Psoas muscle (tissue), 8 donors: ENCODE results near the gene UBN1. TPM values are rescaled to one million over a fixed set of nuclear protein-coding genes. Genes with fewer than 3 reads are reported as not detected.

ENCODE experiments used
- ATAC-seq, 4 donors: fragments of 200-7000 bp; cut with Tn5 transposase; one replicate each; pipeline ENCODE4 v1.9.1; 2020; ENCODE audit warnings: moderate library complexity in 3 of 4, mild to moderate bottlenecking in 2 of 4
- DNase-seq, 2 donors: peaks; one replicate each; pipeline ENCODE4 v3.0.0-alpha.2; 2020
- H3K27ac ChIP-seq: fragments of 200-600 bp; one replicate; pipeline ENCODE4 v1.8.0; 2022
- H3K27me3 ChIP-seq, 3 donors: fragments of 200-600 bp in 1 of 3; one replicate each; pipeline versions ENCODE4 v1.6.1 to v1.8.0; 2013 to 2022; ENCODE audit warnings: low read length in 2 of 3, mild to moderate bottlenecking in 2 of 3, moderate library complexity in 1 of 3; ENCODE audit not compliant: insufficient read depth in 3 of 3
- H3K36me3 ChIP-seq, 2 donors: fragments of 200-600 bp in 1 of 2; one replicate each; pipeline versions ENCODE4 v1.6.1 to v1.8.0; 2013 to 2022; ENCODE audit warnings: low read depth in 1 of 2, mild to moderate bottlenecking in 1 of 2, moderate library complexity in 1 of 2; ENCODE audit not compliant: insufficient read depth in 1 of 2
- H3K4me1 ChIP-seq: fragments of 200-600 bp; one replicate; pipeline ENCODE4 v1.8.0; 2022
- H3K4me3 ChIP-seq: fragments of 200-600 bp; one replicate; pipeline ENCODE4 v1.8.0; 2022; ENCODE audit warnings: mild to moderate bottlenecking
- H3K9me3 ChIP-seq: fragments of 200-600 bp; one replicate; pipeline ENCODE4 v1.8.0; 2022
- CTCF ChIP-seq: fragments of 200-600 bp; IDR thresholded peaks from one replicate; pipeline ENCODE4 v1.8.0; 2022; ENCODE audit warnings: antibody characterized with exemption
- WGBS, 3 donors: extraction: QIAGEN DNeasy Blood & Tissue Kit; methylation state at CpG; one replicate each; pipeline versions ENCODE4 v1.1.6 to v1.1.7; 2013; 5-methylcytosine and 5-hydroxymethylcytosine counted together
- intact Hi-C, 2 donors: fragments of 100-400 bp; cut with DNase I; formaldehyde crosslinking; loops; one replicate each; pipeline versions ENCODE4 v1.11.0 to v1.14.2; 2022
- polyA plus RNA-seq, 3 donors: library from polyadenylated mRNA; stranded (reverse); fragments of 200-250 nt; gene quantifications; one replicate each; pipeline ENCODE4 v1.2.3, GENCODE V29; 2013
- total RNA-seq, 4 donors: library from RNA; stranded (reverse); fragmentation: NEBNext Ultra II Directional in 2 of 4; extraction: Animal tissue kit (Norgen Biotek cat#: 25700) in 2 of 4; gene quantifications; one replicate each; pipeline versions ENCODE4 v1.2.1 to v1.2.4, GENCODE V29; 2021 to 2023
- donor health status: healthy with polysubstance abuse.
- donor health status: DM: no; HTN: no; CAD: no; lungs with moderate emphysema.
- donor health status: Bipolar disorder and iron deficiency.
- donor health status: healthy.
- donor health status: DM: yes; HTN: yes; CAD: no.
- donor health status: DM: no; HTN: no; CAD: no.
- donor health status: DM: no; HTN: no; CAD: no.
- donor health status: DM: yes; HTN: yes; CAD: no.

Gene UBN1
- total and polyA plus RNA-seq, 7 donors, result 9.1 to 33.3 (median 25.7) TPM

DNA sequence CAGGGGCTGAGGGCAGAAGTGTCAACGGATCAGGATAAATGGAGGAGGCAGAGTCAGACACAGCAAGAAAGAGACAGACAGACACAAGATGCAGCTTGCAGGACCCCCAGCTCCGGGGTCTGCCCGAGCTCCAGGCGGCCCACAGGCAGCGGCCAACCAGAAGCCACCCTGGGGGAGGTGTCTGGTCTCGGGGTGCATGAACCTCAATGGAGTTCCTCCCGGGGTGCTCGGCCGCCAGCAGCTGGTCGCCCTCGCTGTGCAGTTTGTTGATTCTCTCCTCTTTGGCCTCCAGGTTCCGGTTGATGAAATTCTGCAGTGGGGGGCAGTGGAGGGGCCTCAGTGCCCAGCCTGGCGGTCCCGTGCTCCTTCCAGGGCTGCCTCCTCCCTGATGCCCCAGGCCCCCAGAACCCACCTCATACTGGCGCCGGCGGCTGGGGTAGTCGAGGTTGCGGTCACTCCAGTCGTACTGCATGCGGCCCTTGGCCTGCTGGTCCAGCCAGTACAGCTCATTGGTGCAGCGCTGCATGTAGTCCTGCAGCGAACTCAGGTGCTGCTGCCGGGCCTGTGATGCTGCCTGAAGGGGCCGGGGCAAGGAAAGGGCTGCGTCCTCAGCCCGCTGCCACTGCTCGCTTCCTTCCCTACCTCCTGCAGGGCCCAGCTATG lies 51.7 kb downstream of the UBN1 start:
- ATAC-seq (no peak), DNase-seq (no peak)
- H3K36me3 ChIP-seq, result peaks cover 0 to under 1% of the 10 kb centered on the region in 2 donors
- TF ChIP-seq CTCF, result no peak
- WGBS, 3 donors, result 90 to 92% (median 90%) methylated on average over 26 to 28 of the region's 28 CpGs
- no peak overlapping the region for H3K4me3 ChIP-seq
- H3K27me3 ChIP-seq, result no peaks in the 10 kb centered on the region
- H3K9me3 ChIP-seq, result no peaks in the 10 kb centered on the region
- no peak overlapping the region for H3K27ac ChIP-seq
- no peaks in the 10 kb centered on the region for H3K4me1 ChIP-seq
- intact Hi-C loops, result no loop called here

DNA sequence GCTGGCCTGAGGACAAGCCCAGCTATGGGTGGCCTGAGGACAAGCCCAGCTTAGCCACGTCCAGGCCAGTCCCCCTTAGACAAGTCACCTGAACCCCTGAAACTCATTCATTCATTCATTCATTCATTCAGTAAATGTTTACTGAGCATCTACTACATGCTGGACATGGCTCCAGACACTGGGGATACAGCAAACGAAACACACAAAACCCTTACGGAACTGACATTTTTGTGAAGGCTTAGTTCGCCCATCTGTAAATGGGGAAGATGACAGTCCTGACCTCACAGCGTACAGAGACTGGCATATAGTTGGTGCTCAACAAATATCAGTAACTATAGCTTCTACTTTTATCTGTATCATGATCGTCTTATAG lies 52.2 kb downstream of the UBN1 start:
- DNase-seq, result no peak

GRCh38 chr16:4900036-4900435 lies 52.8 kb downstream of the UBN1 start:
- no peak for TF ChIP-seq CTCF
- intact Hi-C loops, result no loop called here

More for the DNA sequence above, 52.2 kb downstream of the UBN1 start:
- TF ChIP-seq CTCF, result no peak
- no peaks in the 10 kb centered on the region for H3K4me1 ChIP-seq
- no peak overlapping the region for H3K4me3 ChIP-seq
- H3K27me3 ChIP-seq, result no peaks in the 10 kb centered on the region
- no peak for ATAC-seq
- H3K36me3 ChIP-seq, result no peaks in the 10 kb centered on the region
- H3K9me3 ChIP-seq, result no peaks in the 10 kb centered on the region
- no peak overlapping the region for H3K27ac ChIP-seq
- 80 to 85% (median 84%) methylated on average over 6 of the region's 6 CpGs for WGBS, 3 donors
- intact Hi-C loops, result no loop called here

DNA sequence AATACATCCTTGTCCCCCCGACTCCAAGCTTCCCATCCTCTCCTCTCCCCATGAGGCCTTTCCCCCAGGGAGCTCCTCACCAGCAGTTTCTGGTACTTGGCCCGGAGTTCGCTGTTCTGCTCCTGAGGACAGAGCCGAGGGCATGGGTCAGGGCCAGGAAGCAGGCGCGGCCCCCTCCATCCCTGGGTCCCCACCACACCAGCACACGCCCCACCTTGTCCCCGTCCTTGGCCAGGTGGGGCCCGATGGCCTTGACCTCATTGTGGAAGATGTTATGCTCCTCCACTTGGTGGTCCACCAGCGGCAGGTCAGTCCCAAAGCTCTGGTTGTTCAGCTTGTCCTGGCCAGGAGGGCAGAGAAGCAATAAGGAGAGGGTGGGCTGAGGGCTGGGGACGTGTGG lies 53.5 kb downstream of the UBN1 start:
- TF ChIP-seq CTCF, result no peak
- ATAC-seq, result no peak
- 77 to 79% (median 78%) methylated on average over 11 of the region's 11 CpGs for WGBS, 3 donors

More at GRCh38 chr16:4900036-4900435, 52.8 kb downstream of the UBN1 start:
- no peaks in the 10 kb centered on the region for H3K4me1 ChIP-seq
- no peak overlapping the region for H3K27ac ChIP-seq
- DNase-seq, result no peak
- no peaks in the 10 kb centered on the region for H3K36me3 ChIP-seq
- H3K27me3 ChIP-seq, result no peaks in the 10 kb centered on the region
- H3K9me3 ChIP-seq, result no peaks in the 10 kb centered on the region
- no peak overlapping the region for H3K4me3 ChIP-seq
- ATAC-seq, result no peak
- 47 to 61% (median 54%) methylated on average over 8 of the region's 8 CpGs for WGBS, 3 donors

DNA sequence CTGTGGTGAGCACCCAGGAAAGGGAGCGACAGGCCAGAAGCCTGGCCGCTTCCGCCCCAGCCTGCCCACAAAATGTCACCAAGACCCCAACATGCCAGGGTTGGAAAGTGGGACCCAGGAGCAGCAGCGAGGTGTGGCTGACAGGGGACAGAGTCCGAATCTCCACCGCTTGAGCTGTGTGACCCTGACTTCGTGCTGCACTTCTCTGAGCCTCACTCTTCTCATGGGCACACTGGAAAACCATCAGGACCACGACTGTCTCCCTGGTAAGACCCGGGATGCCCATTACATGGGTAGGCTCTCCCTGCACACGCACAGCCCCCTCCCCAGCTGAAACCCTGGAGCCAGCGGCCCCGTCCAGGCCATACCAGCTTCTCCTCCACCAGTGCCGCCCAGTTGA lies 54.8 kb downstream of the UBN1 start:
- intact Hi-C loops, result no loop called here
- Histone ChIP-seq H3K4me3 (no peak overlapping the region), H3K36me3 (no peaks in the 10 kb centered on the region), H3K27me3 (no peaks in the 10 kb centered on the region), H3K4me1 (no peaks in the 10 kb centered on the region), H3K27ac (no peak overlapping the region), H3K9me3 (no peaks in the 10 kb centered on the region)
- no peak for TF ChIP-seq CTCF
- no peak for DNase-seq
- no peak for ATAC-seq
- 89 to 91% (median 90%) methylated on average over 13 of the region's 13 CpGs for WGBS, 3 donors

More for the DNA sequence above, 53.5 kb downstream of the UBN1 start:
- H3K27me3 ChIP-seq, result no peaks in the 10 kb centered on the region
- H3K27ac ChIP-seq, result no peak overlapping the region
- H3K4me3 ChIP-seq, result no peak overlapping the region
- DNase-seq, result no peak
- intact Hi-C loops, result no loop called here
- no peaks in the 10 kb centered on the region for H3K9me3 ChIP-seq
- no peaks in the 10 kb centered on the region for H3K4me1 ChIP-seq
- no peaks in the 10 kb centered on the region for H3K36me3 ChIP-seq
